GM23338 (cell line): ENCODE data around the gene TBC1D8B. TPM values are rescaled to one million over a fixed set of nuclear protein-coding genes. Genes with fewer than 3 reads are reported as not detected.

Experiments used
- CREB1 ChIP-seq: fragments of 250-450 bp; sonication (Bioruptor Pico); IDR thresholded peaks from 2 replicates; pipeline ENCODE4 v1.5.0; 2020; ENCODE audit warnings: low read depth, mild to moderate bottlenecking, moderate library complexity
- ETS1 ChIP-seq: IDR thresholded peaks from 2 replicates; pipeline ENCODE4 v1.6.1; 2016; ENCODE audit warnings: antibody characterized with exemption
- NANOG ChIP-seq: IDR thresholded peaks from 2 replicates; pipeline ENCODE4 v1.6.1; 2016; ENCODE audit warnings: antibody characterized with exemption, borderline replicate concordance
- POLR2AphosphoS5 ChIP-seq: IDR thresholded peaks from 2 replicates; pipeline ENCODE4 v1.6.1; 2016; ENCODE audit warnings: antibody characterized with exemption, low read depth
- ZNF462 ChIP-seq: fragments of 250-450 bp; sonication (Bioruptor Pico); IDR thresholded peaks from 2 replicates; pipeline ENCODE4 v1.5.0; 2020; ENCODE audit warnings: mild to moderate bottlenecking, moderate library complexity
- polyA plus RNA-seq: library from polyadenylated mRNA; unstranded; fragments of >200 nt; fragmentation: Nextera tagmentation; extraction: Ambion mirVana; gene quantifications from 2 replicates; pipeline ENCODE4 v1.2.1, GENCODE V29; 2016
- total RNA-seq: library from RNA; depleted of rRNA; stranded (reverse); fragments of >200 nt; shearing (Covaris generic); gene quantifications from 2 replicates; pipeline ENCODE4 v1.2.3, GENCODE V29; 2014
- TF ChIP-seq, protein P1 (sequence below): IDR thresholded peaks from one replicate; pipeline ENCODE4 v1.6.1; 2018; ENCODE audit warnings: antibody characterized with exemption; ENCODE audit not compliant: unreplicated experiment

TBC1D8B gene
- total and polyA plus RNA-seq, 2 experiments from 2014 or later: 5.5 to 7.6 TPM

DNA sequence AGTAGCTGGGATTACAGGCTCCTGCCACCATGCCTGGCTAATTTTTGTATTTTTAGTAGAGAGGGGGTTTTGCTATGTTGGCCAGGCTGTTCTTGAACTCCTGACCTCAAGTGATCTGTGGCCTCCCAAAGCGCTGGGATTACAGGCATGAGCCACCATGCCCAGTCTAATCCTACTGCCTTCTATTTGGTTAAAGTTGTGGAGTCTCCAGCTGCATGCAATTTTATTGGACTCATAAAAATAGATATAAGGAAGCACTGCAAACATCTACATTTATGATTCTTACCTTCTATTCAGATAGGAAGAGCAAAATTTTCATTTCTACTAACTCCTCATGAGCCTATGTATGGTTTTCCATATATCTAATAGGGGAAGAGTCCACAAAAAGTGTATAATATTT lies 87.0 kb downstream of the TBC1D8B start (continued):
- no peak for TF ChIP-seq ZNF462 (CRISPR knock-in tag)
- no peak for TF ChIP-seq NANOG
- no peak for TF ChIP-seq CREB1 (CRISPR knock-in tag)
- no peak for TF ChIP-seq ETS1
- TF ChIP-seq, protein P1, sequence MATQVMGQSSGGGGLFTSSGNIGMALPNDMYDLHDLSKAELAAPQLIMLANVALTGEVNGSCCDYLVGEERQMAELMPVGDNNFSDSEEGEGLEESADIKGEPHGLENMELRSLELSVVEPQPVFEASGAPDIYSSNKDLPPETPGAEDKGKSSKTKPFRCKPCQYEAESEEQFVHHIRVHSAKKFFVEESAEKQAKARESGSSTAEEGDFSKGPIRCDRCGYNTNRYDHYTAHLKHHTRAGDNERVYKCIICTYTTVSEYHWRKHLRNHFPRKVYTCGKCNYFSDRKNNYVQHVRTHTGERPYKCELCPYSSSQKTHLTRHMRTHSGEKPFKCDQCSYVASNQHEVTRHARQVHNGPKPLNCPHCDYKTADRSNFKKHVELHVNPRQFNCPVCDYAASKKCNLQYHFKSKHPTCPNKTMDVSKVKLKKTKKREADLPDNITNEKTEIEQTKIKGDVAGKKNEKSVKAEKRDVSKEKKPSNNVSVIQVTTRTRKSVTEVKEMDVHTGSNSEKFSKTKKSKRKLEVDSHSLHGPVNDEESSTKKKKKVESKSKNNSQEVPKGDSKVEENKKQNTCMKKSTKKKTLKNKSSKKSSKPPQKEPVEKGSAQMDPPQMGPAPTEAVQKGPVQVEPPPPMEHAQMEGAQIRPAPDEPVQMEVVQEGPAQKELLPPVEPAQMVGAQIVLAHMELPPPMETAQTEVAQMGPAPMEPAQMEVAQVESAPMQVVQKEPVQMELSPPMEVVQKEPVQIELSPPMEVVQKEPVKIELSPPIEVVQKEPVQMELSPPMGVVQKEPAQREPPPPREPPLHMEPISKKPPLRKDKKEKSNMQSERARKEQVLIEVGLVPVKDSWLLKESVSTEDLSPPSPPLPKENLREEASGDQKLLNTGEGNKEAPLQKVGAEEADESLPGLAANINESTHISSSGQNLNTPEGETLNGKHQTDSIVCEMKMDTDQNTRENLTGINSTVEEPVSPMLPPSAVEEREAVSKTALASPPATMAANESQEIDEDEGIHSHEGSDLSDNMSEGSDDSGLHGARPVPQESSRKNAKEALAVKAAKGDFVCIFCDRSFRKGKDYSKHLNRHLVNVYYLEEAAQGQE: no peak
- no peak for TF ChIP-seq POLR2AphosphoS5
